ENCODE results near the gene ANKRD10.

GRCh38 chr13:110904748-110905147 lies 10.1 kb downstream of the ANKRD10 start:
- TF ChIP-seq ZFP3 (CRISPR knock-in tag; IDR thresholded peaks at IDR 0.05), result no peak
- no peak for TF ChIP-seq CSDC2 (CRISPR knock-in tag; IDR thresholded peaks at IDR 0.05)
- no peak for TF ChIP-seq ZFP30 (CRISPR knock-in tag; IDR thresholded peaks at IDR 0.05)
- TF ChIP-seq, protein P1, sequence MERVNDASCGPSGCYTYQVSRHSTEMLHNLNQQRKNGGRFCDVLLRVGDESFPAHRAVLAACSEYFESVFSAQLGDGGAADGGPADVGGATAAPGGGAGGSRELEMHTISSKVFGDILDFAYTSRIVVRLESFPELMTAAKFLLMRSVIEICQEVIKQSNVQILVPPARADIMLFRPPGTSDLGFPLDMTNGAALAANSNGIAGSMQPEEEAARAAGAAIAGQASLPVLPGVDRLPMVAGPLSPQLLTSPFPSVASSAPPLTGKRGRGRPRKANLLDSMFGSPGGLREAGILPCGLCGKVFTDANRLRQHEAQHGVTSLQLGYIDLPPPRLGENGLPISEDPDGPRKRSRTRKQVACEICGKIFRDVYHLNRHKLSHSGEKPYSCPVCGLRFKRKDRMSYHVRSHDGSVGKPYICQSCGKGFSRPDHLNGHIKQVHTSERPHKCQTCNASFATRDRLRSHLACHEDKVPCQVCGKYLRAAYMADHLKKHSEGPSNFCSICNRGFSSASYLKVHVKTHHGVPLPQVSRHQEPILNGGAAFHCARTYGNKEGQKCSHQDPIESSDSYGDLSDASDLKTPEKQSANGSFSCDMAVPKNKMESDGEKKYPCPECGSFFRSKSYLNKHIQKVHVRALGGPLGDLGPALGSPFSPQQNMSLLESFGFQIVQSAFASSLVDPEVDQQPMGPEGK (CRISPR knock-in tag; IDR thresholded peaks at IDR 0.05; ENCODE audit: borderline replicate concordance), result no peak
- TF ChIP-seq, protein P2, sequence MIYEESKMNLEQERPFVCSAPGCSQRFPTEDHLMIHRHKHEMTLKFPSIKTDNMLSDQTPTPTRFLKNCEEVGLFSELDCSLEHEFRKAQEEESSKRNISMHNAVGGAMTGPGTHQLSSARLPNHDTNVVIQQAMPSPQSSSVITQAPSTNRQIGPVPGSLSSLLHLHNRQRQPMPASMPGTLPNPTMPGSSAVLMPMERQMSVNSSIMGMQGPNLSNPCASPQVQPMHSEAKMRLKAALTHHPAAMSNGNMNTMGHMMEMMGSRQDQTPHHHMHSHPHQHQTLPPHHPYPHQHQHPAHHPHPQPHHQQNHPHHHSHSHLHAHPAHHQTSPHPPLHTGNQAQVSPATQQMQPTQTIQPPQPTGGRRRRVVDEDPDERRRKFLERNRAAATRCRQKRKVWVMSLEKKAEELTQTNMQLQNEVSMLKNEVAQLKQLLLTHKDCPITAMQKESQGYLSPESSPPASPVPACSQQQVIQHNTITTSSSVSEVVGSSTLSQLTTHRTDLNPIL (CRISPR knock-in tag; IDR thresholded peaks at IDR 0.05; ENCODE audit: low read depth), result no peak
- no peak for TF ChIP-seq ZNF70 (CRISPR knock-in tag; IDR thresholded peaks at IDR 0.05)
- TF ChIP-seq PPARA (CRISPR knock-in tag; IDR thresholded peaks at IDR 0.05; ENCODE audit: borderline replicate concordance), result no peak
- TF ChIP-seq ARNTL (CRISPR knock-in tag; IDR thresholded peaks at IDR 0.05; ENCODE audit: borderline replicate concordance, low read depth), result no peak
- no peak for TF ChIP-seq SNAI2 (CRISPR knock-in tag; IDR thresholded peaks at IDR 0.05)

Data from SK-N-SH treated with all-trans-retinoic acid at 6 μM for 48 hours (cell line).